ENCODE data around the gene PM20D1. TPM values are rescaled to one million over a fixed set of nuclear protein-coding genes. Genes with fewer than 3 reads are reported as not detected.
"Not testable (repeated sequence)": the region's sequence is repeated elsewhere in the genome, so short reads cannot be mapped to it uniquely, and the experiment has no call there.

Gene PM20D1
- total RNA-seq, 4 donors from 2014 or later: 0.13 TPM; not detected in 3

DNA sequence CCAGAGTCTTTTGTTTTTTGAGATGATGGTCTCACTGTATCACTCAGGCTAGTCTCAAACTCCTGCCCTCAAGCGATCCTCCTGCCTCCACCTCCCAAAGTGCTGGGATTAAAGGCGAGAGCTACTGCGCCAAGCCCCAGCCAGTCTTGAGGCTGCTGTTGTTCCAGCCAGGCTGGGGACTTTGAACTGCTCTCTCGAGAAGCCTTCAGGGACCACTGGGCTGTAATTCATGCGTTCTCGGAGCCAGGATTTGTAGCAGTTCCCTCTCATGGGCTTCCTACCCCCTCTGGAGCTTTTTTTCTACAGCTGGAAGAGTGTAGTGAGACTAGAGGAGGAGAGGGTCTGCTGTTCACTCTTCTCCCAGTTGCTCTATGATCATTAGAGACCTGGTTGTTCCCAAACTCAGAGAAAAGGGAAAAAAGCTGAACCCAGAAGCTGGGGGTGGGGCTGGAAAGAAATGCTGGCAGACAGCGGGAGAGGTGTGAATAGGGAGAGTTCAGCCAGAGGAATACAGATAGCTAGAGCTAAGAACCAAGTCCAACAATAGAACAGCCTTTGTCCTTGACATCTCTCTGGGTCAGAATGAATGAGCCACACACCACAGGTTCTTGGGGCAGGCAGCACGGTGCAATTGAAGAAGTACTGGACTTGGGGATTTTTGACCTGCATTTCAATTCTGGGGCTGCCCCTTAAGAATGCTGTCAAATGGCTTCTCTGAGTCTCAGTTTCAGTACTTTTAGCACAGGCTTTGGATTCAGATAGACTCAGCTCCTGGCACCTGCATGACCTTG, 23.7 kb downstream of the PM20D1 start:
- WGBS, 2 donors (ENCODE audit: low coverage in 1 of 2): 14 to 64% methylated on average over 1 to 5 of the region's 8 CpGs
- Histone ChIP-seq H3K4me3 (no peak overlapping the region), H3K27me3 (no peaks in the 10 kb centered on the region), H3K36me3 (no peaks in the 10 kb centered on the region), H3K4me1 (no peaks in the 10 kb centered on the region), H3K27ac (no peak overlapping the region), H3K9me3 (no peaks in the 10 kb centered on the region)
- ATAC-seq: no peak
- TF ChIP-seq POLR2A (IDR thresholded peaks at IDR 0.05) (no peak), CTCF (IDR thresholded peaks at IDR 0.05) (no peak), EP300 (IDR thresholded peaks at IDR 0.05) (no peak), POLR2AphosphoS5 (IDR thresholded peaks at IDR 0.05) (no peak)

DNA sequence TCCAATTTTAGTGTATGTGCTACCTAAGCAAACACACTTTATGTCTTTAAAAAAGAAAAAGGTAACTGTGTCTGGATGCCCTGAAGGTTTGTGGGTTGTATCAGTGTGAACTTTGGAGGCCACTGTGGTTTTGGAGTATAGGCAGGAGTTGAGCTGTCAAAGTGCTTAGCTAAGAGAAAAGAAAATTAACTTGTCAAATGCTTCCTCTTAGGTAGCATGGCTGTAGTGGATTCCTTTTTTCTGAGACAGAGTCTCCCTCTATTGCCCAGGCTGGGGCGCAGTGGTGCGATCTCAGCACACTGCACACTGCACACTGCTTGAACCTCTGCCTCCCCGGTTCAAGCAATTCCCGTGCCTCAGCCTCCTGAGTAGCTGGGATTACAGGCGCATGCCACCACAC, 25.8 kb downstream of the PM20D1 start:
- Histone ChIP-seq H3K9me3 (no peaks in the 10 kb centered on the region), H3K27me3 (no peaks in the 10 kb centered on the region), H3K27ac (no peak overlapping the region), H3K36me3 (no peaks in the 10 kb centered on the region), H3K4me1 (no peaks in the 10 kb centered on the region), H3K4me3 (no peak overlapping the region)
- ATAC-seq: no peak
- no peak for TF ChIP-seq POLR2A (IDR thresholded peaks at IDR 0.05)
- TF ChIP-seq POLR2AphosphoS5 (IDR thresholded peaks at IDR 0.05): no peak
- TF ChIP-seq CTCF (IDR thresholded peaks at IDR 0.05): no peak
- no peak for TF ChIP-seq EP300 (IDR thresholded peaks at IDR 0.05)
- 89 to 96% methylated on average over 3 to 5 of the region's 5 CpGs for WGBS, 2 donors (ENCODE audit: low coverage in 1 of 2)

GRCh38 chr1:205823260-205823659, 26.7 kb downstream of the PM20D1 start:
- WGBS, 2 donors (ENCODE audit: low coverage in 1 of 2): 86% methylated on average over 1 to 2 of the region's 2 CpGs
- not testable (repeated sequence) for H3K4me3 ChIP-seq, H3K27ac ChIP-seq, H3K27me3 ChIP-seq, H3K36me3 ChIP-seq, H3K9me3 ChIP-seq, ATAC-seq, H3K4me1 ChIP-seq

DNA sequence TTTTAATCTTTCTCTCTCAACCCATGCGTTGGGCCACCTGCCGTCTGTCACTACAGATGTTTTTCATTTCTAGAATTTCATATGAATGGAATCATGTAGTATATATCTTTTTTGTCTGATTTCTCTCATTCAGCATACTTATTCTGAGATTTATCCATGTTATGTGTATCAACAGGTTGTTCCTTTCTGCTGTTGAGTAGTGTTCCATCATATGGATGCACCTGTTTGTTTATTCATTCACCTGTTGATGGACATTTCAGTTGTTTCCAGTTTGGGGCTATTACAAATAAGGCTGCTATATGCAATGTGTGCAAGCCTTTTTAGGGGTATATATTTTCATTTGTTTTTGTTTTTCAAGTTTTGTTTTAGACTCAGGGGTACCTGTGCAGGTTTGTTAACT, 27.5 kb downstream of the PM20D1 start:
- TF ChIP-seq EP300 (IDR thresholded peaks at IDR 0.05) (no peak), CTCF (IDR thresholded peaks at IDR 0.05) (no peak), POLR2AphosphoS5 (IDR thresholded peaks at IDR 0.05) (no peak), POLR2A (IDR thresholded peaks at IDR 0.05) (no peak)
- Histone ChIP-seq H3K27ac (no peak overlapping the region), H3K27me3 (no peaks in the 10 kb centered on the region), H3K4me1 (no peaks in the 10 kb centered on the region), H3K36me3 (no peaks in the 10 kb centered on the region), H3K9me3 (no peaks in the 10 kb centered on the region), H3K4me3 (no peak overlapping the region)
- 81 to 91% methylated on average over 2 of the region's 2 CpGs for WGBS, 2 donors (ENCODE audit: low coverage in 1 of 2)
- ATAC-seq: no peak

- TF ChIP-seq EP300 (IDR thresholded peaks at IDR 0.05) (no peak), POLR2A (IDR thresholded peaks at IDR 0.05) (no peak), POLR2AphosphoS5 (IDR thresholded peaks at IDR 0.05) (no peak), CTCF (IDR thresholded peaks at IDR 0.05) (no peak)
- Histone ChIP-seq H3K27ac (no peak overlapping the region), H3K9me3 (no peaks in the 10 kb centered on the region), H3K4me3 (no peak overlapping the region), H3K4me1 (peaks cover 0 to 13% (median 5%) of the 10 kb centered on the region in 3 donors), H3K27me3 (no peaks in the 10 kb centered on the region), H3K36me3 (no peaks in the 10 kb centered on the region)
- no peak for ATAC-seq
- 94% methylated on average over 3 of the region's 3 CpGs for WGBS, 2 donors (ENCODE audit: low coverage in 1 of 2)
Measured at GRCh38 chr1:205817988-205818387, 31.9 kb downstream of the PM20D1 start.

All from gastroesophageal sphincter (tissue), 4 donors.